Skeletal muscle satellite cell (primary cell): ENCODE results near the gene PCDH7.

ENCODE experiments used
- H3K27me3 ChIP-seq: 2 replicates; pipeline ENCODE4 v1.7.0; 2013; ENCODE audit warnings: low read length; ENCODE audit not compliant: control insufficient read depth, insufficient read depth
- H3K36me3 ChIP-seq: 2 replicates; pipeline ENCODE4 v1.7.0; 2013; ENCODE audit warnings: mild to moderate bottlenecking, control low read depth, low read length; ENCODE audit not compliant: insufficient read depth
- H3K4me1 ChIP-seq: 2 replicates; pipeline ENCODE4 v1.7.0; 2013; ENCODE audit warnings: low read length; ENCODE audit not compliant: control insufficient read depth, insufficient read depth
- H3K4me2 ChIP-seq: 2 replicates; pipeline ENCODE4 v1.7.0; 2013; ENCODE audit warnings: mild to moderate bottlenecking, low read length
- H3K4me3 ChIP-seq: 2 replicates; pipeline ENCODE4 v1.7.0; 2013; ENCODE audit warnings: low read length
- H3K9ac ChIP-seq: 2 replicates; pipeline ENCODE4 v1.7.0; 2013; ENCODE audit warnings: mild to moderate bottlenecking, low read depth, low read length, moderate library complexity
- H3K9me3 ChIP-seq: replicated peaks from 2 replicates; pipeline ENCODE4 v1.7.0; 2013; ENCODE audit warnings: mild to moderate bottlenecking, control low read depth, low read length

The PCDH7 gene

GRCh38 chr4:30728311-30728710 is 8.1 kb downstream of the PCDH7 start:
- no peaks in the 10 kb centered on the region for H3K36me3 ChIP-seq
- H3K9ac ChIP-seq, result no peak overlapping the region
- H3K9me3 ChIP-seq, result no peaks in the 10 kb centered on the region
- no peak overlapping the region for H3K4me3 ChIP-seq
- peaks cover 8% of the 10 kb centered on the region for H3K4me1 ChIP-seq
- H3K27me3 ChIP-seq, result no peaks in the 10 kb centered on the region
- H3K4me2 ChIP-seq, result no peak overlapping the region

GRCh38 chr4:30743897-30744296 is 23.7 kb downstream of the PCDH7 start:
- no peaks in the 10 kb centered on the region for H3K27me3 ChIP-seq
- no peak overlapping the region for H3K4me3 ChIP-seq

GRCh38 chr4:30744386-30744785 is 24.2 kb downstream of the PCDH7 start:
- H3K9ac ChIP-seq, result no peak overlapping the region
- H3K9me3 ChIP-seq, result no peaks in the 10 kb centered on the region
- no peaks in the 10 kb centered on the region for H3K27me3 ChIP-seq
- H3K4me2 ChIP-seq, result no peak overlapping the region
- H3K4me3 ChIP-seq, result no peak overlapping the region
- H3K36me3 ChIP-seq, result no peaks in the 10 kb centered on the region
- H3K4me1 ChIP-seq, result peaks cover 20% of the 10 kb centered on the region

More at GRCh38 chr4:30743897-30744296, 23.7 kb downstream of the PCDH7 start:
- H3K36me3 ChIP-seq, result no peaks in the 10 kb centered on the region
- no peak overlapping the region for H3K4me2 ChIP-seq
- H3K4me1 ChIP-seq, result peaks cover 20% of the 10 kb centered on the region
- no peaks in the 10 kb centered on the region for H3K9me3 ChIP-seq
- H3K9ac ChIP-seq, result no peak overlapping the region

- H3K4me2 ChIP-seq, result peak overlapping the region; percentile 4
- H3K4me1 ChIP-seq, result peaks cover 20% of the 10 kb centered on the region
- H3K4me3 ChIP-seq, result no peak overlapping the region
- H3K9me3 ChIP-seq, result no peaks in the 10 kb centered on the region
- H3K9ac ChIP-seq, result no peak overlapping the region
- H3K27me3 ChIP-seq, result no peaks in the 10 kb centered on the region
- no peaks in the 10 kb centered on the region for H3K36me3 ChIP-seq
These were observed 24.9 kb downstream of the PCDH7 start for GRCh38 chr4:30744957-30745640.

GRCh38 chr4:30746735-30747134 is 26.6 kb downstream of the PCDH7 start:
- H3K36me3 ChIP-seq, result no peaks in the 10 kb centered on the region
- H3K9ac ChIP-seq, result no peak overlapping the region
- H3K4me2 ChIP-seq, result no peak overlapping the region
- H3K4me3 ChIP-seq, result no peak overlapping the region
- H3K4me1 ChIP-seq, result peaks cover 20% of the 10 kb centered on the region
- no peaks in the 10 kb centered on the region for H3K9me3 ChIP-seq
- H3K27me3 ChIP-seq, result no peaks in the 10 kb centered on the region

GRCh38 chr4:30753316-30753715 is 33.1 kb downstream of the PCDH7 start:
- Histone ChIP-seq H3K27me3 (no peaks in the 10 kb centered on the region), H3K36me3 (no peaks in the 10 kb centered on the region), H3K9ac (no peak overlapping the region), H3K4me2 (no peak overlapping the region), H3K4me1 (peaks cover 46% of the 10 kb centered on the region), H3K4me3 (no peak overlapping the region), H3K9me3 (no peaks in the 10 kb centered on the region)

GRCh38 chr4:30754021-30754420 is 33.9 kb downstream of the PCDH7 start:
- no peaks in the 10 kb centered on the region for H3K27me3 ChIP-seq
- no peak overlapping the region for H3K4me2 ChIP-seq
- no peak overlapping the region for H3K9ac ChIP-seq
- H3K4me3 ChIP-seq, result no peak overlapping the region
- no peaks in the 10 kb centered on the region for H3K9me3 ChIP-seq
- H3K4me1 ChIP-seq, result peaks cover 46% of the 10 kb centered on the region
- no peaks in the 10 kb centered on the region for H3K36me3 ChIP-seq

GRCh38 chr4:30755346-30755745 is 35.2 kb downstream of the PCDH7 start:
- no peak overlapping the region for H3K4me3 ChIP-seq
- H3K4me2 ChIP-seq, result no peak overlapping the region
- H3K36me3 ChIP-seq, result no peaks in the 10 kb centered on the region
- no peaks in the 10 kb centered on the region for H3K27me3 ChIP-seq
- H3K9me3 ChIP-seq, result no peaks in the 10 kb centered on the region
- H3K9ac ChIP-seq, result no peak overlapping the region
- peaks cover 46% of the 10 kb centered on the region for H3K4me1 ChIP-seq

- peaks cover 46% of the 10 kb centered on the region for H3K4me1 ChIP-seq
These were observed 36.4 kb downstream of the PCDH7 start for GRCh38 chr4:30756553-30756952.

GRCh38 chr4:30757357-30757756 is 37.2 kb downstream of the PCDH7 start:
- Histone ChIP-seq H3K4me1 (peaks cover 46% of the 10 kb centered on the region), H3K4me2 (peak overlapping the region; percentile 41), H3K9me3 (no peaks in the 10 kb centered on the region), H3K27me3 (no peaks in the 10 kb centered on the region), H3K36me3 (no peaks in the 10 kb centered on the region), H3K4me3 (no peak overlapping the region), H3K9ac (peak overlapping the region; percentile 29)

More at GRCh38 chr4:30756553-30756952, 36.4 kb downstream of the PCDH7 start:
- Histone ChIP-seq H3K27me3 (no peaks in the 10 kb centered on the region), H3K36me3 (no peaks in the 10 kb centered on the region), H3K9me3 (no peaks in the 10 kb centered on the region), H3K4me3 (no peak overlapping the region), H3K4me2 (no peak overlapping the region), H3K9ac (peak overlapping the region; percentile 29)

- H3K27me3 ChIP-seq, result no peaks in the 10 kb centered on the region
- no peak overlapping the region for H3K4me2 ChIP-seq
- H3K36me3 ChIP-seq, result no peaks in the 10 kb centered on the region
- H3K9me3 ChIP-seq, result no peaks in the 10 kb centered on the region
- H3K4me3 ChIP-seq, result no peak overlapping the region
- H3K4me1 ChIP-seq, result peaks cover 36% of the 10 kb centered on the region
- H3K9ac ChIP-seq, result no peak overlapping the region
These were observed 40.4 kb downstream of the PCDH7 start for GRCh38 chr4:30760551-30760950.

- peaks cover 15% of the 10 kb centered on the region for H3K4me1 ChIP-seq
- H3K4me3 ChIP-seq, result no peak overlapping the region
- H3K27me3 ChIP-seq, result no peaks in the 10 kb centered on the region
- peak overlapping the region; percentile 40 for H3K4me2 ChIP-seq
- H3K9me3 ChIP-seq, result no peaks in the 10 kb centered on the region
- H3K36me3 ChIP-seq, result no peaks in the 10 kb centered on the region
- no peak overlapping the region for H3K9ac ChIP-seq
These were observed 43.2 kb downstream of the PCDH7 start for GRCh38 chr4:30763321-30763727.
